Natural killer cell (primary cell): ENCODE results near the gene LARGE1. TPM values are rescaled to one million over a fixed set of nuclear protein-coding genes. Genes with fewer than 3 reads are reported as not detected.

Experiments
- ATAC-seq, 3 donors: fragments of 150-1000 bp in 2 of 3; fragments of 200-7000 bp in 1 of 3; cut with Tn5 transposase; 1 replicate in 1 of 3; 2 replicates in 2 of 3; pipeline ENCODE4 v1.10.0; 2021; ENCODE audit warnings: mild to moderate bottlenecking in 2 of 3, moderate library complexity in 2 of 3
- DNase-seq, 2 donors: peaks; one replicate each; pipeline versions ENCODE4 v3.0.0 to v3.0.0-alpha.2; 2013 to 2021; ENCODE audit warnings: mixed read lengths in 1 of 2
- H3K27ac ChIP-seq: one replicate; pipeline ENCODE4 v1.5.1; 2013; ENCODE audit warnings: mild to moderate bottlenecking, low read length
- H3K27me3 ChIP-seq: one replicate; pipeline ENCODE4 v1.6.1; 2013; ENCODE audit warnings: low read length; ENCODE audit not compliant: control insufficient read depth, insufficient read depth
- H3K36me3 ChIP-seq: one replicate; pipeline ENCODE4 v1.6.1; 2013; ENCODE audit warnings: low read length; ENCODE audit not compliant: control insufficient read depth, insufficient read depth
- H3K4me1 ChIP-seq: one replicate; pipeline ENCODE4 v1.6.1; 2013; ENCODE audit warnings: low read length; ENCODE audit not compliant: control insufficient read depth, insufficient read depth
- H3K4me3 ChIP-seq: one replicate; pipeline ENCODE4 v1.5.1; 2013; ENCODE audit warnings: low read length
- H3K9me3 ChIP-seq: one replicate; pipeline ENCODE4 v1.6.1; 2013; ENCODE audit warnings: low read length; ENCODE audit not compliant: control insufficient read depth, insufficient read depth
- H3K27ac Mint-ChIP-seq, 2 donors: one replicate each; pipeline ENCODE4 v1.8.0; 2022; ENCODE audit warnings: mild to moderate bottlenecking in 2 of 2, mixed read lengths in 2 of 2, moderate library complexity in 1 of 2
- H3K27me3 Mint-ChIP-seq, 2 donors: one replicate each; pipeline ENCODE4 v1.8.0; 2022; ENCODE audit warnings: low read depth in 2 of 2, mixed read lengths in 2 of 2
- H3K36me3 Mint-ChIP-seq: one replicate; pipeline ENCODE4 v1.8.0; 2022; ENCODE audit warnings: mixed read lengths
- H3K4me1 Mint-ChIP-seq, 2 donors: one replicate each; pipeline ENCODE4 v1.8.0; 2022; ENCODE audit warnings: mixed read lengths in 2 of 2
- H3K4me3 Mint-ChIP-seq: one replicate; pipeline ENCODE4 v1.8.0; 2022; ENCODE audit warnings: mild to moderate bottlenecking, moderate library complexity, mixed read lengths
- H3K9me3 Mint-ChIP-seq, 2 donors: one replicate each; pipeline ENCODE4 v1.8.0; 2022; ENCODE audit warnings: mixed read lengths in 2 of 2
- WGBS: methylation state at CpG from one replicate; pipeline ENCODE4 v1.1.7; 2013; ENCODE audit warnings: missing lambda C conversion rate; ENCODE audit not compliant: insufficient coverage; 5-methylcytosine and 5-hydroxymethylcytosine counted together
- intact Hi-C: fragments of 100-400 bp; cut with micrococcal nuclease; formaldehyde crosslinking; loops from one replicate; pipeline ENCODE4 v1.14.2; 2022
- total RNA-seq, 4 donors: library from RNA; stranded (reverse); fragments of 120-200 nt in 1 of 4; gene quantifications; one replicate each; pipeline versions ENCODE4 v1.2.3 to v1.2.4, GENCODE V29; 2013 to 2022
- TF ChIP-seq, protein P1 (sequence below): fragments of 200-600 bp; IDR thresholded peaks from one replicate; pipeline ENCODE4 v1.8.0; 2022; ENCODE audit warnings: antibody characterized with exemption

The LARGE1 gene
- total RNA-seq, 3 donors from 2014 or later (not counting 1 experiment from before 2014, with no cell fraction given): 2.6 to 11.6 (median 4.1) TPM

DNA sequence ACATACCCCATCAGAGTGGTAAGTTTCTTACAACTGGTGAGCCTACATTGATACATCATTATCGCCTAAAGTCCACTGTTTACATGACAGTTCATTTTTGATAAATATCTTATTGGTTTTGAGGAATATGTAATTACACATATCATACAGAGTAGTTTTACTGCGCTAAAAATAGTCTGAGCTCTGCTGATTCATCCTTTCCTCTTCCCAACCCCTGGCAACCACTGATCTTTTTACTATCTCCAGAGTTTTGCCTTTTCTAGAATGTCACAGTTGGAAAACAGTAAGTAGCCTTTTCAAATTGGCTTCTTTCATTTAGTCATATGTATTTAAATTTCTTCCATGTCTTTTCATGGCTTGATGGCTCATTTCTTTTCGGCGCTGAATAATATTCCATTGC is 112.8 kb downstream of the LARGE1 start:
- TF ChIP-seq, protein P1, sequence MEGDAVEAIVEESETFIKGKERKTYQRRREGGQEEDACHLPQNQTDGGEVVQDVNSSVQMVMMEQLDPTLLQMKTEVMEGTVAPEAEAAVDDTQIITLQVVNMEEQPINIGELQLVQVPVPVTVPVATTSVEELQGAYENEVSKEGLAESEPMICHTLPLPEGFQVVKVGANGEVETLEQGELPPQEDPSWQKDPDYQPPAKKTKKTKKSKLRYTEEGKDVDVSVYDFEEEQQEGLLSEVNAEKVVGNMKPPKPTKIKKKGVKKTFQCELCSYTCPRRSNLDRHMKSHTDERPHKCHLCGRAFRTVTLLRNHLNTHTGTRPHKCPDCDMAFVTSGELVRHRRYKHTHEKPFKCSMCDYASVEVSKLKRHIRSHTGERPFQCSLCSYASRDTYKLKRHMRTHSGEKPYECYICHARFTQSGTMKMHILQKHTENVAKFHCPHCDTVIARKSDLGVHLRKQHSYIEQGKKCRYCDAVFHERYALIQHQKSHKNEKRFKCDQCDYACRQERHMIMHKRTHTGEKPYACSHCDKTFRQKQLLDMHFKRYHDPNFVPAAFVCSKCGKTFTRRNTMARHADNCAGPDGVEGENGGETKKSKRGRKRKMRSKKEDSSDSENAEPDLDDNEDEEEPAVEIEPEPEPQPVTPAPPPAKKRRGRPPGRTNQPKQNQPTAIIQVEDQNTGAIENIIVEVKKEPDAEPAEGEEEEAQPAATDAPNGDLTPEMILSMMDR: no peak
- no peaks in the 10 kb centered on the region for H3K4me1 ChIP-seq
- 95% methylated on average over 3 of the region's 4 CpGs for WGBS
- intact Hi-C loops: no loop called here
- no peak overlapping the region for H3K27ac Mint-ChIP-seq
- H3K36me3 Mint-ChIP-seq: peaks cover 6% of the 10 kb centered on the region
- DNase-seq (no peak), ATAC-seq (no peak)
- H3K36me3 ChIP-seq: no peaks in the 10 kb centered on the region
- H3K9me3 Mint-ChIP-seq: peaks cover 0 to 11% of the 10 kb centered on the region in 2 donors
- no peaks in the 10 kb centered on the region for H3K4me1 Mint-ChIP-seq
- H3K27ac ChIP-seq: no peak overlapping the region
- no peaks in the 10 kb centered on the region for H3K27me3 ChIP-seq
- no peaks in the 10 kb centered on the region for H3K27me3 Mint-ChIP-seq
- H3K4me3 ChIP-seq: no peak overlapping the region
- no peak overlapping the region for H3K4me3 Mint-ChIP-seq
- H3K9me3 ChIP-seq: no peaks in the 10 kb centered on the region

DNA sequence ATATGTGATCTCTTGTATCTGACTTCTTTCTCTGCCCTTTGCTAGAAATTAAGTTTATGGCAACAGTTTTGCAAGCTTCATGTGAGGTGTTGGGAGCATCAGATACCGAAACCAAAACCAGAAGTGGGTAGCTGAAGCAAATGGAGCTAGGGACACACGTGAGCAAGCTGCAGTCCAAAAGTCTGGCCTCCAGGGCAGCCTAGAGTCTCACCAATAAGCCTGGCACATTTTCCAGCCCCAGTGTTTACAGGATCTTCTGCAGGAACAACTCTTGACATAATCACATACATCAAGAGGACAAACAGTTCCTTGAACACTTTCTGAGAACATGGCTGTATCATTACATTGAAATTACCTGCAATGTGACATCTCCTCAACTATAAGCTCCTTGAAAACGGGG is 114.1 kb downstream of the LARGE1 start:
- Mint-ChIP-seq H3K4me1 (no peaks in the 10 kb centered on the region), H3K27ac (no peak overlapping the region), H3K36me3 (peaks cover 2% of the 10 kb centered on the region), H3K4me3 (no peak overlapping the region), H3K27me3 (no peaks in the 10 kb centered on the region), H3K9me3 (peaks cover 0 to 15% of the 10 kb centered on the region in 2 donors)
- no peaks in the 10 kb centered on the region for H3K27me3 ChIP-seq
- no peaks in the 10 kb centered on the region for H3K36me3 ChIP-seq
- H3K4me1 ChIP-seq: no peaks in the 10 kb centered on the region
- no peak overlapping the region for H3K27ac ChIP-seq
- H3K4me3 ChIP-seq: no peak overlapping the region
- no peaks in the 10 kb centered on the region for H3K9me3 ChIP-seq
- 30% methylated on average over 3 of the region's 3 CpGs for WGBS
- TF ChIP-seq, protein P1: no peak
- DNase-seq (no peak), ATAC-seq (no peak)
- intact Hi-C loops: no loop called here

DNA sequence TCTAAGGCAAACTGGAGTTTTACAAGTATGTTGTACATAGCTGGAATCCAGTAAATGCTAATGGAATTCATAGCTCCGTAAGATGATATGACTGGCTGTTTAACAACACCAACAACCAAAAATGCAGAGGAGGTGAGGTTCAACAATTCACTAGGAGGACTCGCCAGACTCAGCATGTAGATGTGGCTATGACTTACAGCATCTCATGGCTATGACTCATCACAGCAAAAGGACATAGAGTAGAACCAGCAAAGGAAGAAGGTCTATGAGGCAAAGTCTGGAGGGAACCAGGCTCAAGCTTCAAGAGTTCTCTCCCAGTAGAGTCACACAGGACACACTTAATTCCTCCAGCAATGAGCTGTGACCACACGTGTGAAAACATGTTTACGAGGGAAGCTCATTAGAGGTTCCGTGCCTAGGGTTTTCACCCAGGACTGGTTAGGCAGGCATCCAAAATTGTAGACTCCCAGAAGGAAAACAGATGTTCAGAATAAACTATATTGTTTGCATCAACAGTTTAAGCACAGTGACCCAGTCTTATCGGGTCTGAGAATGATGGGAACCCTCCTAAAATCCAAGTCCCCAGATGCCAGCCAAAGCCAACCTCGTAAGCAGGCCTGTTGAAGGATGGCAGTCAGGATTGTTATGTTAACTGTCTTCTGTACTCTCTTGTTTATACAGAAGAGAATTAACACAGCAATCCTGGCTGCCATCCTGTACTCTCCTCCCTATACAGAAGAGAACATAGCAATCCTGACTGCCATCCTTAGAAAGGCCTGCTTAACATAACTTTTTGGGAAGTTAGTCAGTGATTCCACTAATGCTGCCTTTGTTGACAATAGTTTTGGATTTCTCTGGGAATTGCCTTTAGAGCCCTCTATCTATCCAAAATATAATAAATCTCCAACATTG is 116.6 kb downstream of the LARGE1 start:
- WGBS: 84% methylated on average over 7 of the region's 7 CpGs
- TF ChIP-seq, protein P1: no peak
- no peak overlapping the region for H3K4me3 Mint-ChIP-seq
- intact Hi-C loops: no loop called here
- DNase-seq: no peak
- no peaks in the 10 kb centered on the region for H3K27me3 ChIP-seq
- H3K27me3 Mint-ChIP-seq: no peaks in the 10 kb centered on the region
- no peak for ATAC-seq
- H3K4me1 ChIP-seq: no peaks in the 10 kb centered on the region
- H3K4me3 ChIP-seq: no peak overlapping the region
- no peak overlapping the region for H3K27ac Mint-ChIP-seq
- peaks cover 3 to 17% of the 10 kb centered on the region in 2 donors for H3K9me3 Mint-ChIP-seq
- no peaks in the 10 kb centered on the region for H3K9me3 ChIP-seq
- no peaks in the 10 kb centered on the region for H3K4me1 Mint-ChIP-seq
- no peaks in the 10 kb centered on the region for H3K36me3 Mint-ChIP-seq
- H3K36me3 ChIP-seq: no peaks in the 10 kb centered on the region
- H3K27ac ChIP-seq: no peak overlapping the region
